ENCODE data around the gene TH.
"Not testable (repeated sequence)": the region's sequence is repeated elsewhere in the genome, so short reads cannot be mapped to it uniquely, and the experiment has no call there.

The TH gene

GRCh38 chr11:2202900-2203439, 31.4 kb upstream of the TH start:
- no peak overlapping the region for H3K4me3 Mint-ChIP-seq
- H3K27ac Mint-ChIP-seq: no peak overlapping the region
- ATAC-seq (no peak), DNase-seq (ENCODE audit: low spot score in 2 of 2) (no peak)
- peaks cover 3% of the 10 kb centered on the region for H3K9me3 Mint-ChIP-seq
- peaks cover 5% of the 10 kb centered on the region for H3K4me1 Mint-ChIP-seq
- no peaks in the 10 kb centered on the region for H3K36me3 Mint-ChIP-seq

GRCh38 chr11:2202071-2202899, 30.7 kb upstream of the TH start:
- H3K4me1 Mint-ChIP-seq: peaks cover 7% of the 10 kb centered on the region
- ATAC-seq (no peak), DNase-seq (ENCODE audit: low spot score in 2 of 2) (no peak)
- no peak overlapping the region for H3K27ac Mint-ChIP-seq
- no peak overlapping the region for H3K4me3 Mint-ChIP-seq
- H3K9me3 Mint-ChIP-seq: peaks cover 3% of the 10 kb centered on the region
- no peaks in the 10 kb centered on the region for H3K36me3 Mint-ChIP-seq

GRCh38 chr11:2201542-2201941, 29.9 kb upstream of the TH start:
- peaks cover 14% of the 10 kb centered on the region for H3K4me1 Mint-ChIP-seq
- no peak overlapping the region for H3K4me3 Mint-ChIP-seq
- peaks cover 3% of the 10 kb centered on the region for H3K9me3 Mint-ChIP-seq
- ATAC-seq (no peak), DNase-seq (ENCODE audit: low spot score in 2 of 2) (no peak)
- no peak overlapping the region for H3K27ac Mint-ChIP-seq
- H3K36me3 Mint-ChIP-seq: no peaks in the 10 kb centered on the region

- DNase-seq (ENCODE audit: low spot score in 2 of 2) (no peak), ATAC-seq (no peak)
- Mint-ChIP-seq H3K36me3 (no peaks in the 10 kb centered on the region), H3K27ac (no peak overlapping the region), H3K9me3 (peaks cover 3% of the 10 kb centered on the region), H3K4me3 (no peak overlapping the region), H3K4me1 (peaks cover 19% of the 10 kb centered on the region)
These were observed 29.4 kb upstream of the TH start for GRCh38 chr11:2200957-2201519.

- Mint-ChIP-seq H3K4me3 (no peak overlapping the region), H3K36me3 (no peaks in the 10 kb centered on the region), H3K9me3 (peaks cover 3% of the 10 kb centered on the region), H3K4me1 (peaks cover 21% of the 10 kb centered on the region), H3K27ac (no peak overlapping the region)
- no peak for DNase-seq (ENCODE audit: low spot score in 2 of 2)
- no peak for ATAC-seq
These were observed 28.9 kb upstream of the TH start for GRCh38 chr11:2200536-2200935.

GRCh38 chr11:2199466-2200341, 28.1 kb upstream of the TH start:
- ATAC-seq (no peak), DNase-seq (ENCODE audit: low spot score in 2 of 2) (no peak)
- peaks cover 25% of the 10 kb centered on the region for H3K4me1 Mint-ChIP-seq
- H3K4me3 Mint-ChIP-seq: no peak overlapping the region
- H3K9me3 Mint-ChIP-seq: peaks cover 3% of the 10 kb centered on the region
- no peaks in the 10 kb centered on the region for H3K36me3 Mint-ChIP-seq
- no peak overlapping the region for H3K27ac Mint-ChIP-seq

- no peaks in the 10 kb centered on the region for H3K36me3 Mint-ChIP-seq
- DNase-seq (ENCODE audit: low spot score in 2 of 2) (no peak), ATAC-seq (no peak)
- no peak overlapping the region for H3K27ac Mint-ChIP-seq
- H3K4me1 Mint-ChIP-seq: peaks cover 27% of the 10 kb centered on the region
- peaks cover 3% of the 10 kb centered on the region for H3K9me3 Mint-ChIP-seq
- no peak overlapping the region for H3K4me3 Mint-ChIP-seq
These were observed 27.2 kb upstream of the TH start for GRCh38 chr11:2198621-2199365.

- no peak overlapping the region for H3K27ac Mint-ChIP-seq
- DNase-seq (ENCODE audit: low spot score in 2 of 2) (no peak), ATAC-seq (no peak)
- H3K4me1 Mint-ChIP-seq: peaks cover 27% of the 10 kb centered on the region
- H3K36me3 Mint-ChIP-seq: no peaks in the 10 kb centered on the region
- no peak overlapping the region for H3K4me3 Mint-ChIP-seq
- H3K9me3 Mint-ChIP-seq: peaks cover 3% of the 10 kb centered on the region
These were observed 26.3 kb upstream of the TH start for GRCh38 chr11:2197771-2198520.

- ATAC-seq (peak; percentile 83), DNase-seq (ENCODE audit: low spot score in 2 of 2) (peak; percentile 70 to 81)
- H3K4me3 Mint-ChIP-seq: no peak overlapping the region
- H3K36me3 Mint-ChIP-seq: no peaks in the 10 kb centered on the region
- H3K4me1 Mint-ChIP-seq: peaks cover 27% of the 10 kb centered on the region
- peaks cover 3% of the 10 kb centered on the region for H3K9me3 Mint-ChIP-seq
- H3K27ac Mint-ChIP-seq: peak overlapping the region; percentile 21
These were observed 25.6 kb upstream of the TH start for GRCh38 chr11:2196970-2197770.

- no peaks in the 10 kb centered on the region for H3K36me3 Mint-ChIP-seq
- ATAC-seq (no peak), DNase-seq (ENCODE audit: low spot score in 2 of 2) (no peak)
These were observed 24.1 kb upstream of the TH start for GRCh38 chr11:2195756-2196088.

GRCh38 chr11:2194877-2195755, 23.5 kb upstream of the TH start:
- peaks cover 27% of the 10 kb centered on the region for H3K4me1 Mint-ChIP-seq
- H3K4me3 Mint-ChIP-seq: no peak overlapping the region
- ATAC-seq (peak; percentile 27), DNase-seq (ENCODE audit: low spot score in 2 of 2) (peak; percentile 61 to 79)
- H3K27ac Mint-ChIP-seq: no peak overlapping the region
- no peaks in the 10 kb centered on the region for H3K9me3 Mint-ChIP-seq
- H3K36me3 Mint-ChIP-seq: no peaks in the 10 kb centered on the region

More at GRCh38 chr11:2195756-2196088, 24.1 kb upstream of the TH start:
- H3K9me3 Mint-ChIP-seq: no peaks in the 10 kb centered on the region
- H3K4me3 Mint-ChIP-seq: no peak overlapping the region
- H3K27ac Mint-ChIP-seq: peak overlapping the region; percentile 21
- peaks cover 27% of the 10 kb centered on the region for H3K4me1 Mint-ChIP-seq

GRCh38 chr11:2193888-2194595, 22.4 kb upstream of the TH start:
- H3K4me1 Mint-ChIP-seq: peaks cover 27% of the 10 kb centered on the region
- not testable (repeated sequence) for H3K4me3 Mint-ChIP-seq; ATAC-seq; H3K36me3 Mint-ChIP-seq; DNase-seq (ENCODE audit: low spot score in 2 of 2); H3K9me3 Mint-ChIP-seq; H3K27ac Mint-ChIP-seq

All from stimulated activated effector memory CD8-positive, alpha-beta T cell treated with anti-CD3 and anti-CD28 coated beads, Interleukin-12 subunit alpha, Interleukin-12 subunit beta, amount 100 ng/mL, for 72 hours (primary cell).